HEK293 (cell line): ENCODE measurements around the gene LPCAT1.
"Not testable (repeated sequence)": the region's sequence is repeated elsewhere in the genome, so short reads cannot be mapped to it uniquely, and the experiment has no call there.

Source experiments
- CTCF ChIA-PET: fragments of 350-600 bp; formaldehyde crosslinking; extraction: SDS; loops from one replicate; lab custom pipeline; 2021; ENCODE audit warnings: antibody characterized with exemption; lab: Yijun Ruan, JAX
- POLR2A ChIA-PET: fragments of 300-600 bp; formaldehyde crosslinking; extraction: SDS; loops from one replicate; lab custom pipeline; 2020; ENCODE audit warnings: antibody characterized with exemption, inconsistent platforms; lab: Yijun Ruan, JAX
- H3K27ac ChIP-seq: fragments of 200-500 bp; sonication (Bioruptor generic); 2 replicates; pipeline ENCODE4 v1.5.1; 2014; ENCODE audit warnings: low read depth, low read length, control low read depth, inconsistent platforms; ENCODE audit errors: extremely low read depth
- H3K36me3 ChIP-seq, 2 experiments: fragments of 200-500 bp in 1 of 2; sonication (Bioruptor generic) in 1 of 2; 1 replicate in 1 of 2; 2 replicates in 1 of 2; pipeline ENCODE4 v1.5.1; 2014 to 2017; ENCODE audit warnings: inconsistent platforms in 2 of 2, low read length in 2 of 2; ENCODE audit not compliant: control insufficient read depth in 2 of 2, insufficient read depth in 1 of 2
- H3K4me1 ChIP-seq: fragments of 200-500 bp; sonication (Bioruptor generic); 2 replicates; pipeline ENCODE4 v1.5.1; 2014; ENCODE audit warnings: mild to moderate bottlenecking, low read length, inconsistent platforms; ENCODE audit not compliant: control insufficient read depth, insufficient read depth
- H3K4me3 ChIP-seq: 2 replicates; pipeline ENCODE4 v1.5.1; 2011; ENCODE audit warnings: low read depth, mild to moderate bottlenecking, control low read depth, low read length, moderate library complexity
- H3K9me3 ChIP-seq: fragments of 200-500 bp; sonication (Bioruptor generic); 2 replicates; pipeline ENCODE4 v1.5.1; 2014; ENCODE audit warnings: low read depth, low read length, inconsistent platforms; ENCODE audit not compliant: control insufficient read depth, insufficient read depth
- AEBP2 ChIP-seq: fragments of 450-650 bp; formaldehyde crosslinking; IDR thresholded peaks from 2 replicates; pipeline ENCODE4 v1.5.1; 2016; ENCODE audit warnings: missing biosample characterization, missing genetic modification characterization, borderline replicate concordance
- HOXC10 ChIP-seq: sonication (generic); formaldehyde crosslinking; IDR thresholded peaks from 2 replicates; pipeline ENCODE4 v1.8.1; 2023; ENCODE audit warnings: mild to moderate bottlenecking, missing genetic modification reagents
- KLF1 ChIP-seq: fragments of 450-650 bp; formaldehyde crosslinking; IDR thresholded peaks from 2 replicates; pipeline ENCODE4 v1.5.1; 2016; ENCODE audit warnings: missing biosample characterization, missing genetic modification characterization
- SCRT2 ChIP-seq: fragments of 450-650 bp; formaldehyde crosslinking; IDR thresholded peaks from 2 replicates; pipeline ENCODE4 v1.5.1; 2016; ENCODE audit warnings: missing biosample characterization, missing genetic modification characterization
- TCF7L2 ChIP-seq: IDR thresholded peaks from 2 replicates; pipeline ENCODE4 v1.6.1; 2011; ENCODE audit warnings: low read depth, mild to moderate bottlenecking, inconsistent platforms, low read length, moderate library complexity, borderline replicate concordance
- WT1 ChIP-seq: fragments of 450-650 bp; formaldehyde crosslinking; IDR thresholded peaks from 2 replicates; pipeline ENCODE4 v1.5.1; 2016; ENCODE audit warnings: missing biosample characterization, missing genetic modification characterization
- YY2 ChIP-seq: fragments of 450-650 bp; formaldehyde crosslinking; IDR thresholded peaks from 2 replicates; pipeline ENCODE4 v1.5.1; 2016; ENCODE audit warnings: missing biosample characterization, missing genetic modification characterization
- ZBTB17 ChIP-seq: fragments of 450-650 bp; formaldehyde crosslinking; IDR thresholded peaks from 2 replicates; pipeline ENCODE4 v1.5.1; 2016; ENCODE audit warnings: missing biosample characterization, missing genetic modification characterization
- ZBTB21 ChIP-seq: fragments of 450-650 bp; formaldehyde crosslinking; IDR thresholded peaks from 2 replicates; pipeline ENCODE4 v1.5.1; 2017; ENCODE audit warnings: missing biosample characterization, missing genetic modification characterization
- ZBTB49 ChIP-seq: fragments of 450-650 bp; formaldehyde crosslinking; IDR thresholded peaks from 2 replicates; pipeline ENCODE4 v1.5.1; 2016; ENCODE audit warnings: missing biosample characterization, missing genetic modification characterization, low read depth
- ZFP37 ChIP-seq: fragments of 450-650 bp; formaldehyde crosslinking; IDR thresholded peaks from 2 replicates; pipeline ENCODE4 v1.5.1; 2016; ENCODE audit warnings: missing biosample characterization, missing genetic modification characterization
- ZNF146 ChIP-seq: fragments of 450-650 bp; formaldehyde crosslinking; IDR thresholded peaks from 2 replicates; pipeline ENCODE4 v1.5.1; 2016; ENCODE audit warnings: missing biosample characterization, missing genetic modification characterization
- ZNF24 ChIP-seq: fragments of 450-650 bp; formaldehyde crosslinking; IDR thresholded peaks from 2 replicates; pipeline ENCODE4 v1.5.1; 2016; ENCODE audit warnings: missing biosample characterization, missing genetic modification characterization
- ZNF311 ChIP-seq: fragments of 450-650 bp; formaldehyde crosslinking; IDR thresholded peaks from 2 replicates; pipeline ENCODE4 v1.5.1; 2017; ENCODE audit warnings: missing biosample characterization, missing genetic modification characterization, borderline replicate concordance
- ZNF416 ChIP-seq: fragments of 450-650 bp; formaldehyde crosslinking; IDR thresholded peaks from 2 replicates; pipeline ENCODE4 v1.5.1; 2016; ENCODE audit warnings: missing biosample characterization, missing genetic modification characterization
- ZNF426 ChIP-seq: fragments of 450-650 bp; formaldehyde crosslinking; IDR thresholded peaks from 2 replicates; pipeline ENCODE4 v1.5.1; 2017; ENCODE audit warnings: missing biosample characterization, missing genetic modification characterization, mild to moderate bottlenecking, inconsistent platforms, moderate library complexity
- ZNF521 ChIP-seq: fragments of 450-650 bp; formaldehyde crosslinking; IDR thresholded peaks from 2 replicates; pipeline ENCODE4 v1.5.1; 2017; ENCODE audit warnings: missing biosample characterization, mild to moderate bottlenecking, missing genetic modification characterization
- ZNF530 ChIP-seq: fragments of 450-650 bp; formaldehyde crosslinking; IDR thresholded peaks from 2 replicates; pipeline ENCODE4 v1.5.1; 2016; ENCODE audit warnings: low read depth, missing biosample characterization, missing genetic modification characterization
- ZNF558 ChIP-seq: fragments of 450-650 bp; formaldehyde crosslinking; IDR thresholded peaks from 2 replicates; pipeline ENCODE4 v1.5.1; 2016; ENCODE audit warnings: missing biosample characterization, missing genetic modification characterization
- ZNF624 ChIP-seq: fragments of 450-650 bp; formaldehyde crosslinking; IDR thresholded peaks from 2 replicates; pipeline ENCODE4 v1.5.1; 2017; ENCODE audit warnings: missing biosample characterization, missing genetic modification characterization
- ZNF629 ChIP-seq: fragments of 450-650 bp; formaldehyde crosslinking; IDR thresholded peaks from 2 replicates; pipeline ENCODE4 v1.5.1; 2017; ENCODE audit warnings: missing biosample characterization, missing genetic modification characterization
- ZNF830 ChIP-seq: fragments of 450-650 bp; IDR thresholded peaks from 2 replicates; pipeline ENCODE4 v1.5.0; 2018; ENCODE audit warnings: missing biosample characterization, missing genetic modification characterization, low read depth, mild to moderate bottlenecking, moderate library complexity
- TF ChIP-seq, protein P1 (sequence below): fragments of 450-650 bp; formaldehyde crosslinking; optimal IDR thresholded peaks from 2 replicates; pipeline ENCODE3; 2016; ENCODE audit warnings: missing biosample characterization, mild to moderate bottlenecking, missing genetic modification characterization
- TF ChIP-seq, protein P2 (sequence below): fragments of 450-650 bp; formaldehyde crosslinking; IDR thresholded peaks from 2 replicates; pipeline ENCODE4 v1.5.1; 2016; ENCODE audit warnings: missing biosample characterization, missing genetic modification characterization
- TF ChIP-seq, protein P3 (sequence below): fragments of 450-650 bp; formaldehyde crosslinking; IDR thresholded peaks from 2 replicates; pipeline ENCODE4 v1.5.1; 2016; ENCODE audit warnings: missing biosample characterization, missing genetic modification characterization

LPCAT1 gene

GRCh38 chr5:1540831-1541701 is 17.3 kb upstream of the LPCAT1 start:
- Histone ChIP-seq H3K36me3 (no peaks in the 10 kb centered on the region), H3K4me3 (no peak overlapping the region), H3K4me1 (no peaks in the 10 kb centered on the region), H3K27ac (no peak overlapping the region), H3K9me3 (no peaks in the 10 kb centered on the region)
- CTCF ChIA-PET, result no interaction called here
- TF ChIP-seq ZNF24 (tag by site-specific recombination), result no peak
- no peak for TF ChIP-seq ZNF521 (tag by site-specific recombination)
- no peak for TF ChIP-seq ZNF426 (tag by site-specific recombination)
- TF ChIP-seq AEBP2 (tag by site-specific recombination), result no peak
- no peak for TF ChIP-seq ZBTB21 (tag by site-specific recombination)
- TF ChIP-seq ZNF416, result no peak
- no peak for TF ChIP-seq ZBTB49 (tag by site-specific recombination)
- no peak for TF ChIP-seq ZNF146
- TF ChIP-seq ZNF558 (tag by site-specific recombination), result no peak
- TF ChIP-seq, protein P1, sequence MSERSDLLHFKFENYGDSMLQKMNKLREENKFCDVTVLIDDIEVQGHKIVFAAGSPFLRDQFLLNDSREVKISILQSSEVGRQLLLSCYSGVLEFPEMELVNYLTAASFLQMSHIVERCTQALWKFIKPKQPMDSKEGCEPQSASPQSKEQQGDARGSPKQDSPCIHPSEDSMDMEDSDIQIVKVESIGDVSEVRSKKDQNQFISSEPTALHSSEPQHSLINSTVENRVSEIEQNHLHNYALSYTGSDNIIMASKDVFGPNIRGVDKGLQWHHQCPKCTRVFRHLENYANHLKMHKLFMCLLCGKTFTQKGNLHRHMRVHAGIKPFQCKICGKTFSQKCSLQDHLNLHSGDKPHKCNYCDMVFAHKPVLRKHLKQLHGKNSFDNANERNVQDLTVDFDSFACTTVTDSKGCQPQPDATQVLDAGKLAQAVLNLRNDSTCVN (tag by site-specific recombination), result no peak
- no peak for TF ChIP-seq ZNF530 (tag by site-specific recombination)
- no peak for TF ChIP-seq ZBTB17 (tag by site-specific recombination)
- POLR2A ChIA-PET, result no interaction called here

GRCh38 chr5:1540166-1540565 is 16.4 kb upstream of the LPCAT1 start:
- H3K9me3 ChIP-seq, result no peaks in the 10 kb centered on the region
- ChIA-PET POLR2A (no interaction called here), CTCF (no interaction called here)
- no peaks in the 10 kb centered on the region for H3K36me3 ChIP-seq
- H3K27ac ChIP-seq, result no peak overlapping the region
- no peak overlapping the region for H3K4me3 ChIP-seq
- no peaks in the 10 kb centered on the region for H3K4me1 ChIP-seq
- TF ChIP-seq, protein P2, sequence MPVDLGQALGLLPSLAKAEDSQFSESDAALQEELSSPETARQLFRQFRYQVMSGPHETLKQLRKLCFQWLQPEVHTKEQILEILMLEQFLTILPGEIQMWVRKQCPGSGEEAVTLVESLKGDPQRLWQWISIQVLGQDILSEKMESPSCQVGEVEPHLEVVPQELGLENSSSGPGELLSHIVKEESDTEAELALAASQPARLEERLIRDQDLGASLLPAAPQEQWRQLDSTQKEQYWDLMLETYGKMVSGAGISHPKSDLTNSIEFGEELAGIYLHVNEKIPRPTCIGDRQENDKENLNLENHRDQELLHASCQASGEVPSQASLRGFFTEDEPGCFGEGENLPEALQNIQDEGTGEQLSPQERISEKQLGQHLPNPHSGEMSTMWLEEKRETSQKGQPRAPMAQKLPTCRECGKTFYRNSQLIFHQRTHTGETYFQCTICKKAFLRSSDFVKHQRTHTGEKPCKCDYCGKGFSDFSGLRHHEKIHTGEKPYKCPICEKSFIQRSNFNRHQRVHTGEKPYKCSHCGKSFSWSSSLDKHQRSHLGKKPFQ, result no peak
- no peak for TF ChIP-seq ZNF629 (tag by site-specific recombination)
- no peak for TF ChIP-seq ZNF624 (tag by site-specific recombination)
- TF ChIP-seq ZNF311 (tag by site-specific recombination), result no peak
- no peak for TF ChIP-seq HOXC10
- TF ChIP-seq, protein P3, sequence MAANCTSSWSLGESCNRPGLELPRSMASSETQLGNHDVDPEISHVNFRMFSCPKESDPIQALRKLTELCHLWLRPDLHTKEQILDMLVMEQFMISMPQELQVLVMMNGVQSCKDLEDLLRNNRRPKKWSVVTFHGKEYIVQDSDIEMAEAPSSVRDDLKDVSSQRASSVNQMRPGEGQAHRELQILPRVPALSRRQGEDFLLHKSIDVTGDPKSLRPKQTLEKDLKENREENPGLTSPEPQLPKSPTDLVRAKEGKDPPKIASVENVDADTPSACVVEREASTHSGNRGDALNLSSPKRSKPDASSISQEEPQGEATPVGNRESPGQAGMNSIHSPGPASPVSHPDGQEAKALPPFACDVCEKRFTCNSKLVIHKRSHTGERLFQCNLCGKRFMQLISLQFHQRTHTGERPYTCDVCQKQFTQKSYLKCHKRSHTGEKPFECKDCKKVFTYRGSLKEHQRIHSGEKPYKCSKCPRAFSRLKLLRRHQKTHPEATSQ (tag by site-specific recombination), result no peak
- no peak for TF ChIP-seq TCF7L2
- no peak for TF ChIP-seq KLF1
- TF ChIP-seq YY2, result no peak
- TF ChIP-seq SCRT2, result no peak
- no peak for TF ChIP-seq ZNF830 (tag by site-specific recombination)
- TF ChIP-seq ZFP37, result no peak
- TF ChIP-seq WT1, result no peak
- TF ChIP-seq, all 188 proteins: peak for 0

DNA sequence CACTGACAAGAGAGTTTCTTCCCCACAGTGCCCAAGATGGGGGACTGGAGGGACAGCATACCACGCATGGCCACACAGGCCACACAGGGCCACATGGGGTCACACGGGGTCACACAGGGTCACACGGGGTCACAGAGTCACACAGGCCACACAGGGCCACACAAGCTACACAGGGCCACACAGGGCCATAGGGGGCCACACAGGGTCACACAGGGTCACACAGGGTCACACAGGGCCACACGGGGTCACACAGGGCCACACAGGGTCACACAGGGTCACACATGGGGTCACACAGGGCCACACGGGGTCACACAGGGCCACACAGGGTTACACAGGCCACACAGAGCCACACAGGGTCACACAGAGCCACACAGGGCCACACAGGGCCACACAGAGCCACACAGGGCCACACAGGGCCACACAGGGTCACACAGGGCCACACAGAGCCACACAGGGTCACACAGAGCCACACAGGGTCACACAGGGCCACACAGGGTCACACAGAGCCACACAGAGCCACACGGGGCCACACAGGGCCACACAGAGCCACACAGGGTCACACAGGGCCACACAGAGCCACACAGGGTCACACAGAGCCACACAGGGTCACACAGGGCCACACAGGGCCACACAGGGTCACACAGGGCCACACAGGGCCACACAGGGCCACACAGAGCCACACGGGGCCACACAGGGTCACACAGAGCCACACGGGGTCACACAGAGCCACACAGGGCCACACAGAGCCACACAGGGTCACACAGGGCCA is 15.8 kb upstream of the LPCAT1 start:
- POLR2A ChIA-PET, H3K9me3 ChIP-seq, H3K27ac ChIP-seq, H3K36me3 ChIP-seq, H3K4me3 ChIP-seq, H3K4me1 ChIP-seq, CTCF ChIA-PET: not testable (repeated sequence)
